ENCODE measurements around the gene EPB41L4A.

- no peak for TF ChIP-seq CTCF (IDR thresholded peaks at IDR 0.05; ENCODE audit: insufficient read depth, low read length)
- no peak for TF ChIP-seq POLR2AphosphoS5 (IDR thresholded peaks at IDR 0.05; ENCODE audit: low read depth)
- TF ChIP-seq GABPA (IDR thresholded peaks at IDR 0.05; ENCODE audit: low read depth), result no peak
These were observed 282.3 kb downstream of the EPB41L4A start for GRCh38 chr5:112136773-112137172.

Data from HL-60 (cell line).